H1 (cell line): ENCODE measurements around the gene NCOA1. TPM values are rescaled to one million over a fixed set of nuclear protein-coding genes. Genes with fewer than 3 reads are reported as not detected.

Experiments
- CTCF ChIA-PET: fragments of 300-600 bp; sonication (Branson Sonifier 250); formaldehyde crosslinking; loops from one replicate; lab custom pipeline; 2021; ENCODE audit not compliant: partially characterized antibody; lab: Charles Lee
- POLR2A ChIA-PET: fragments of 300-600 bp; sonication (Branson Sonifier 250); formaldehyde crosslinking; loops from one replicate; lab custom pipeline; 2021; ENCODE audit warnings: inconsistent platforms; ENCODE audit not compliant: partially characterized antibody; lab: Charles Lee
- DNase-seq, 2 experiments: peaks; one replicate each; pipeline versions ENCODE4 v3.0.0 to v3.0.0-alpha.2; 2010 to 2022; ENCODE audit warnings: low spot score in 2 of 2, low read depth in 1 of 2, mixed read lengths in 1 of 2
- FAIRE-seq: peaks from 2 replicates; lab custom pipeline; 2011; peaks lifted over from hg19 to GRCh38; lab: Jason Lieb, UNC
- H2AFZ ChIP-seq: 2 replicates; pipeline ENCODE4 v1.8.1; 2012; ENCODE audit warnings: low read length, inconsistent platforms
- H2AK5ac ChIP-seq: 2 replicates; pipeline ENCODE4 v1.6.1; 2013; ENCODE audit warnings: low read depth, low read length
- H2BK120ac ChIP-seq: replicated peaks from 2 replicates; pipeline ENCODE3; 2013; ENCODE audit warnings: low read depth, low read length, inconsistent platforms
- H2BK12ac ChIP-seq: 2 replicates; pipeline ENCODE4 v1.6.1; 2013; ENCODE audit warnings: low read depth, low read length
- H2BK15ac ChIP-seq: 2 replicates; pipeline ENCODE4 v1.6.1; 2013; ENCODE audit warnings: low read length
- H2BK20ac ChIP-seq: 2 replicates; pipeline ENCODE4 v1.6.1; 2013; ENCODE audit warnings: low read length
- H2BK5ac ChIP-seq: 2 replicates; pipeline ENCODE4 v1.6.1; 2013; ENCODE audit warnings: low read depth, low read length
- H3K14ac ChIP-seq: 2 replicates; pipeline ENCODE4 v1.6.1; 2013; ENCODE audit warnings: inconsistent platforms; ENCODE audit not compliant: insufficient read length
- H3K18ac ChIP-seq: 2 replicates; pipeline ENCODE4 v1.6.1; 2013; ENCODE audit warnings: low read length; ENCODE audit errors: extremely low read depth
- H3K23ac ChIP-seq: 2 replicates; pipeline ENCODE4 v1.6.1; 2013; ENCODE audit warnings: inconsistent platforms; ENCODE audit not compliant: insufficient read length
- H3K23me2 ChIP-seq: 2 replicates; pipeline ENCODE4 v1.6.1; 2013; ENCODE audit warnings: low read depth, low read length
- H3K27ac ChIP-seq: 2 replicates; pipeline ENCODE4 v1.6.1; 2011; ENCODE audit warnings: low read depth, low read length, inconsistent platforms
- H3K27me3 ChIP-seq, 4 experiments: replicated peaks in 1 of 4; 1 replicate in 1 of 4; 2 replicates in 3 of 4; pipeline versions ENCODE4 v1.6.1 to v1.8.1; 2011 to 2013; ENCODE audit warnings: low read length in 3 of 4, mild to moderate bottlenecking in 3 of 4, inconsistent platforms in 2 of 4, mixed read lengths in 2 of 4, moderate library complexity in 1 of 4; ENCODE audit not compliant: control insufficient read depth in 3 of 4, insufficient read depth in 3 of 4; ENCODE audit errors: extremely low read depth in 1 of 4
- H3K36me3 ChIP-seq, 4 experiments: 2 replicates each; pipeline versions ENCODE4 v1.6.1 to v1.8.1; 2011 to 2013; ENCODE audit warnings: mild to moderate bottlenecking in 4 of 4, low read length in 3 of 4, moderate library complexity in 2 of 4, control low read depth in 1 of 4, inconsistent platforms in 1 of 4; ENCODE audit not compliant: insufficient read depth in 4 of 4, control insufficient read depth in 2 of 4
- H3K4ac ChIP-seq: replicated peaks from 2 replicates; pipeline ENCODE3; 2013; ENCODE audit warnings: low read length, low read depth, mixed read lengths, inconsistent platforms; ENCODE audit not compliant: insufficient read length
- H3K4me1 ChIP-seq, 4 experiments: replicated peaks in 1 of 4; 1 replicate in 1 of 4; 2 replicates in 3 of 4; pipeline versions ENCODE4 v1.6.1 to v1.8.1; 2011 to 2013; ENCODE audit warnings: low read length in 3 of 4, inconsistent platforms in 2 of 4, mixed read lengths in 1 of 4; ENCODE audit not compliant: insufficient read depth in 4 of 4, control insufficient read depth in 3 of 4
- H3K4me2 ChIP-seq, 2 experiments: 2 replicates each; pipeline versions ENCODE4 v1.6.1 to v1.8.1; 2011 to 2013; ENCODE audit warnings: low read depth in 2 of 2, low read length in 2 of 2, control low read depth in 1 of 2, inconsistent platforms in 1 of 2, mild to moderate bottlenecking in 1 of 2; ENCODE audit not compliant: insufficient read depth in 1 of 2
- H3K4me3 ChIP-seq, 4 experiments: fragments of 200-600, 300-600 bp in 1 of 4; sonication (generic), shearing (Covaris generic), sonication (Bioruptor Twin) in 1 of 4; 2 replicates each; pipeline versions ENCODE4 v1.5.1 to v1.8.1; 2011 to 2016; ENCODE audit warnings: low read length in 4 of 4, low read depth in 3 of 4, control low read depth in 2 of 4, inconsistent platforms in 2 of 4, mild to moderate bottlenecking in 2 of 4, mixed read lengths in 1 of 4, moderate library complexity in 1 of 4; ENCODE audit not compliant: insufficient read depth in 2 of 4; ENCODE audit errors: extremely low read depth in 1 of 4
- H3K56ac ChIP-seq: replicated peaks from 2 replicates; pipeline ENCODE3; 2013; ENCODE audit warnings: low read depth, mild to moderate bottlenecking, mixed read lengths, low read length, inconsistent platforms; ENCODE audit not compliant: insufficient read length
- H3K79me1 ChIP-seq: 2 replicates; pipeline ENCODE4 v1.6.1; 2013; ENCODE audit warnings: low read depth, low read length, control low read depth
- H3K79me2 ChIP-seq, 2 experiments: 2 replicates each; pipeline versions ENCODE4 v1.6.1 to v1.8.1; 2012 to 2013; ENCODE audit warnings: low read length in 2 of 2, mild to moderate bottlenecking in 2 of 2, inconsistent platforms in 1 of 2; ENCODE audit not compliant: insufficient read depth in 2 of 2, control insufficient read depth in 1 of 2
- H3K9ac ChIP-seq, 4 experiments: replicated peaks in 1 of 4; 1 replicate in 1 of 4; 2 replicates in 3 of 4; pipeline versions ENCODE4 v1.6.1 to v1.8.1; 2011 to 2013; ENCODE audit warnings: low read depth in 3 of 4, low read length in 3 of 4, control low read depth in 2 of 4, mild to moderate bottlenecking in 2 of 4, moderate library complexity in 2 of 4, inconsistent platforms in 1 of 4; ENCODE audit errors: extremely low read depth in 1 of 4
- H3K9me3 ChIP-seq, 2 experiments: 2 replicates each; pipeline versions ENCODE4 v1.6.1 to v1.8.1; 2012 to 2013; ENCODE audit warnings: mild to moderate bottlenecking in 2 of 2, moderate library complexity in 2 of 2, control low read depth in 1 of 2, inconsistent platforms in 1 of 2, low read depth in 1 of 2, low read length in 1 of 2, mixed read lengths in 1 of 2; ENCODE audit not compliant: insufficient read depth in 2 of 2
- H4K20me1 ChIP-seq, 2 experiments: replicated peaks in 1 of 2; 2 replicates each; pipeline versions ENCODE3 to v1.8.1; 2011 to 2013; ENCODE audit warnings: inconsistent platforms in 2 of 2, low read length in 2 of 2, mild to moderate bottlenecking in 1 of 2; ENCODE audit not compliant: insufficient read depth in 2 of 2, control insufficient read depth in 1 of 2
- H4K5ac ChIP-seq: 2 replicates; pipeline ENCODE4 v1.6.1; 2013; ENCODE audit warnings: low read length, low read depth, mixed read lengths, inconsistent platforms; ENCODE audit not compliant: insufficient read length
- H4K8ac ChIP-seq: 2 replicates; pipeline ENCODE4 v1.8.0; 2013; ENCODE audit warnings: mild to moderate bottlenecking, moderate library complexity, low read length, inconsistent platforms; ENCODE audit not compliant: insufficient read depth; ENCODE audit errors: extremely low read depth
- H4K91ac ChIP-seq: replicated peaks from 2 replicates; pipeline ENCODE3; 2013; ENCODE audit warnings: low read length, mixed read lengths, inconsistent platforms; ENCODE audit not compliant: insufficient read length
- ATF3 ChIP-seq: IDR thresholded peaks from 2 replicates; pipeline ENCODE4 v1.6.1; 2011; ENCODE audit warnings: low read depth, mild to moderate bottlenecking, low read length; ENCODE audit not compliant: insufficient read depth
- BRCA1 ChIP-seq: IDR thresholded peaks from 2 replicates; pipeline ENCODE4 v1.6.1; 2012; ENCODE audit warnings: low read depth, low read length, improper control_type of control experiment
- CEBPB ChIP-seq: IDR thresholded peaks from 2 replicates; pipeline ENCODE4 v1.6.1; 2012; ENCODE audit warnings: low read depth, low read length
- CTBP2 ChIP-seq: IDR thresholded peaks from 2 replicates; pipeline ENCODE4 v1.7.0; 2011; ENCODE audit warnings: borderline replicate concordance, mild to moderate bottlenecking, moderate library complexity, mixed read lengths, low read length; ENCODE audit not compliant: insufficient read depth, insufficient read length
- GABPA ChIP-seq: IDR thresholded peaks from 2 replicates; pipeline ENCODE4 v1.6.1; 2011; ENCODE audit warnings: mild to moderate bottlenecking, low read length, moderate library complexity, borderline replicate concordance; ENCODE audit not compliant: insufficient read depth
- RAD21 ChIP-seq, 2 experiments: IDR thresholded peaks in 1 of 2; conservative IDR thresholded peaks in 1 of 2; 2 replicates each; pipeline ENCODE4 v1.6.1; 2011; ENCODE audit warnings: low read depth in 2 of 2, low read length in 2 of 2, improper control_type of control experiment in 1 of 2, inconsistent platforms in 1 of 2, mild to moderate bottlenecking in 1 of 2, moderate library complexity in 1 of 2
- RBBP5 ChIP-seq: IDR thresholded peaks from 2 replicates; pipeline ENCODE4 v1.7.1; 2012; ENCODE audit warnings: low read depth, mild to moderate bottlenecking, inconsistent platforms, low read length, moderate library complexity, borderline replicate concordance
- SAP30 ChIP-seq: fragments of 300-600 bp; sonication (generic); IDR thresholded peaks from 2 replicates; pipeline ENCODE4 v1.7.1; 2012; ENCODE audit warnings: low read length, moderate library complexity, mild to moderate bottlenecking, inconsistent platforms; ENCODE audit not compliant: insufficient read depth, insufficient replicate concordance
- SIRT6 ChIP-seq: IDR thresholded peaks from one replicate; pipeline ENCODE4 v1.7.1; 2012; ENCODE audit warnings: low read length, inconsistent platforms
- TEAD4 ChIP-seq: IDR thresholded peaks from 2 replicates; pipeline ENCODE4 v1.6.1; 2012; ENCODE audit warnings: low read depth, low read length, inconsistent platforms, mixed read lengths
- USF2 ChIP-seq: IDR thresholded peaks from 2 replicates; pipeline ENCODE4 v1.6.1; 2011; ENCODE audit warnings: low read length, improper control_type of control experiment
- WGBS, 2 experiments: shearing (Covaris generic) in 1 of 2; methylation state at CpG; one replicate each; pipeline versions ENCODE4 v1.1.6 to v1.1.7; 2013 to 2015; ENCODE audit warnings: low lambda C conversion rate in 2 of 2, mixed read lengths in 2 of 2, inconsistent platforms in 1 of 2, low coverage in 1 of 2, missing lambda C conversion rate in 1 of 2; ENCODE audit not compliant: insufficient replicate concordance in 2 of 2, insufficient coverage in 1 of 2, insufficient read length in 1 of 2; ENCODE audit errors: extremely low coverage in 1 of 2, missing lambda C conversion rate in 1 of 2; 5-methylcytosine and 5-hydroxymethylcytosine counted together
- polyA plus RNA-seq, 7 experiments: library from polyadenylated mRNA; depleted of rRNA in 3 of 7; stranded (reverse) in 5 of 7; unstranded in 2 of 7; fragments of >200 nt in 5 of 7; fragments of 200-250 nt in 2 of 7; gene quantifications; 1 replicate in 5 of 7; 2 replicates in 1 of 7; 4 replicates in 1 of 7; pipeline versions ENCODE4 v1.2.1 to v1.2.3, GENCODE V29; 2011 to 2013; ENCODE audit warnings: missing spikeins in 2 of 7, mixed read lengths in 2 of 7
- total RNA-seq: library from RNA; stranded (reverse); fragmentation: NEBNext Ultra II Directional; extraction: Animal tissue kit (Norgen Biotek cat#: 25700); gene quantifications from 2 replicates; pipeline ENCODE4 v1.2.1, GENCODE V29; 2021

The NCOA1 gene
- total and polyA plus RNA-seq, 2 of the 8 experiments (the other 6 are each of a cell fraction or from before 2014, with no cell fraction given): 12.8 to 17.9 TPM

GRCh38 chr2:24797644-24798043 lies 306.6 kb downstream of the NCOA1 start:
- no peak overlapping the region for H3K4ac ChIP-seq
- H3K56ac ChIP-seq: no peak overlapping the region
- H3K18ac ChIP-seq: no peak overlapping the region
- H3K23ac ChIP-seq: no peak overlapping the region
- H4K91ac ChIP-seq: no peak overlapping the region
- no peak overlapping the region for H2AK5ac ChIP-seq
- FAIRE-seq (no peak), DNase-seq (no peak)
- no peak overlapping the region for H4K5ac ChIP-seq
- no peak overlapping the region for H3K4me2 ChIP-seq
- no peak overlapping the region for H2AFZ ChIP-seq
- H2BK20ac ChIP-seq: no peak overlapping the region
- H3K9ac ChIP-seq: no peak overlapping the region
- H2BK120ac ChIP-seq: no peak overlapping the region
- H3K79me1 ChIP-seq: peaks cover 12% of the 10 kb centered on the region
- H3K27ac ChIP-seq: no peak overlapping the region
- no peak overlapping the region for H2BK5ac ChIP-seq
- H3K27me3 ChIP-seq: no peaks in the 10 kb centered on the region
- ChIA-PET CTCF (interaction anchor here (0.6 to 2.2 kb wide), 7 partner anchors 9 to 453 kb away, joined by 3 to 8 read pairs (median 3); no protein-coding TSS in a partner anchor), POLR2A (interaction anchor here (3.4 kb wide), 1 partner anchor 29 kb away, joined by 13 read pairs; no protein-coding TSS in a partner anchor)
- peaks cover 0 to 7% of the 10 kb centered on the region in 2 experiments for H4K20me1 ChIP-seq
- H3K9me3 ChIP-seq: peaks cover 3% of the 10 kb centered on the region in 2 experiments; a peak in 1 of 4 replicates
- H2BK15ac ChIP-seq: no peak overlapping the region
- H3K23me2 ChIP-seq: peaks cover 8% of the 10 kb centered on the region; the same call in 1 of the 2 replicates
- H2BK12ac ChIP-seq: no peak overlapping the region
- WGBS, 2 experiments: 86% methylated on average over 2 of the region's 2 CpGs; no CpG with 5 or more reads in 1 of the 2 experiments
- peaks cover 0 to 5% (median 3%) of the 10 kb centered on the region in 4 experiments; a peak in 3 of 7 replicates for H3K4me1 ChIP-seq
- H3K14ac ChIP-seq: no peak overlapping the region
- peaks cover 20 to 68% of the 10 kb centered on the region in 2 experiments for H3K79me2 ChIP-seq
- no peak overlapping the region for H4K8ac ChIP-seq
- H3K4me3 ChIP-seq: no peak overlapping the region
- peaks cover 5 to 44% (median 18%) of the 10 kb centered on the region in 4 experiments for H3K36me3 ChIP-seq
- TF ChIP-seq BRCA1 (no peak), SIRT6 (no peak), RBBP5 (no peak), CTBP2 (no peak), TEAD4 (no peak), GABPA (no peak), ATF3 (no peak), SAP30 (no peak), USF2 (no peak), RAD21 (IDR thresholded peaks at IDR 0.05 in 1 of 2, conservative IDR thresholded peaks at IDR 0.05 in 1 of 2; ENCODE audit: low read depth in 2 of 2, low read length in 2 of 2) (no peak), CEBPB (no peak)
